HL-60 (cell line): ENCODE measurements around the gene TMEM201.

Experiments used
- DNase-seq, 2 experiments: peaks; one replicate each; pipeline ENCODE4 v3.0.0-alpha.2; 2010 to 2020; ENCODE audit warnings: low read depth in 1 of 2, low spot score in 1 of 2
- H3K27ac ChIP-seq: fragments of 250-450 bp; sonication (Bioruptor Pico); replicated peaks from 2 replicates; pipeline ENCODE4 v1.5.1; 2020; ENCODE audit warnings: mild to moderate bottlenecking, moderate library complexity
- H3K27me3 ChIP-seq: fragments of 250-450 bp; sonication (Bioruptor Pico); 2 replicates; pipeline ENCODE4 v1.5.1; 2021; ENCODE audit warnings: mild to moderate bottlenecking, moderate library complexity; ENCODE audit not compliant: insufficient read depth, poor library complexity, severe bottlenecking
- H3K4me3 ChIP-seq: replicated peaks from 2 replicates; pipeline ENCODE4 v1.5.1; 2011; ENCODE audit warnings: mild to moderate bottlenecking, control low read depth, low read length; ENCODE audit not compliant: insufficient read depth
- CTCF ChIP-seq: IDR thresholded peaks from one replicate; pipeline ENCODE4 v1.5.1; 2011; ENCODE audit warnings: low read length, control low read depth, inconsistent platforms; ENCODE audit not compliant: insufficient read depth
- GABPA ChIP-seq: IDR thresholded peaks from 2 replicates; pipeline ENCODE4 v1.6.1; 2012; ENCODE audit warnings: low read depth
- POLR2AphosphoS5 ChIP-seq: IDR thresholded peaks from 2 replicates; pipeline ENCODE4 v1.6.1; 2012; ENCODE audit warnings: low read depth
- SPI1 ChIP-seq: IDR thresholded peaks from 2 replicates; pipeline ENCODE4 v1.6.1; 2012; ENCODE audit warnings: low read depth, mild to moderate bottlenecking, borderline replicate concordance
- TF ChIP-seq, protein P1 (sequence below): IDR thresholded peaks from 2 replicates; pipeline ENCODE4 v1.6.1; 2012; ENCODE audit warnings: low read depth; ENCODE audit not compliant: insufficient replicate concordance

The TMEM201 gene

GRCh38 chr1:9553736-9554144, 35.0 kb upstream of the TMEM201 start:
- TF ChIP-seq POLR2AphosphoS5 (no peak), GABPA (no peak), CTCF (no peak), SPI1 (no peak)
- TF ChIP-seq, protein P1, sequence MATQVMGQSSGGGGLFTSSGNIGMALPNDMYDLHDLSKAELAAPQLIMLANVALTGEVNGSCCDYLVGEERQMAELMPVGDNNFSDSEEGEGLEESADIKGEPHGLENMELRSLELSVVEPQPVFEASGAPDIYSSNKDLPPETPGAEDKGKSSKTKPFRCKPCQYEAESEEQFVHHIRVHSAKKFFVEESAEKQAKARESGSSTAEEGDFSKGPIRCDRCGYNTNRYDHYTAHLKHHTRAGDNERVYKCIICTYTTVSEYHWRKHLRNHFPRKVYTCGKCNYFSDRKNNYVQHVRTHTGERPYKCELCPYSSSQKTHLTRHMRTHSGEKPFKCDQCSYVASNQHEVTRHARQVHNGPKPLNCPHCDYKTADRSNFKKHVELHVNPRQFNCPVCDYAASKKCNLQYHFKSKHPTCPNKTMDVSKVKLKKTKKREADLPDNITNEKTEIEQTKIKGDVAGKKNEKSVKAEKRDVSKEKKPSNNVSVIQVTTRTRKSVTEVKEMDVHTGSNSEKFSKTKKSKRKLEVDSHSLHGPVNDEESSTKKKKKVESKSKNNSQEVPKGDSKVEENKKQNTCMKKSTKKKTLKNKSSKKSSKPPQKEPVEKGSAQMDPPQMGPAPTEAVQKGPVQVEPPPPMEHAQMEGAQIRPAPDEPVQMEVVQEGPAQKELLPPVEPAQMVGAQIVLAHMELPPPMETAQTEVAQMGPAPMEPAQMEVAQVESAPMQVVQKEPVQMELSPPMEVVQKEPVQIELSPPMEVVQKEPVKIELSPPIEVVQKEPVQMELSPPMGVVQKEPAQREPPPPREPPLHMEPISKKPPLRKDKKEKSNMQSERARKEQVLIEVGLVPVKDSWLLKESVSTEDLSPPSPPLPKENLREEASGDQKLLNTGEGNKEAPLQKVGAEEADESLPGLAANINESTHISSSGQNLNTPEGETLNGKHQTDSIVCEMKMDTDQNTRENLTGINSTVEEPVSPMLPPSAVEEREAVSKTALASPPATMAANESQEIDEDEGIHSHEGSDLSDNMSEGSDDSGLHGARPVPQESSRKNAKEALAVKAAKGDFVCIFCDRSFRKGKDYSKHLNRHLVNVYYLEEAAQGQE, result no peak
- Histone ChIP-seq H3K27ac (no peak overlapping the region), H3K27me3 (no peaks in the 10 kb centered on the region), H3K4me3 (no peak overlapping the region)
- DNase-seq, result no peak

GRCh38 chr1:9555942-9556341, 32.8 kb upstream of the TMEM201 start:
- H3K27me3 ChIP-seq, result no peaks in the 10 kb centered on the region
- TF ChIP-seq, protein P1, result no peak
- TF ChIP-seq SPI1, result no peak
- no peak for TF ChIP-seq POLR2AphosphoS5
- no peak for TF ChIP-seq CTCF
- TF ChIP-seq GABPA, result no peak
- DNase-seq, result no peak
- no peak overlapping the region for H3K27ac ChIP-seq
- no peak overlapping the region for H3K4me3 ChIP-seq

- no peak for TF ChIP-seq POLR2AphosphoS5
- TF ChIP-seq CTCF, result no peak
- TF ChIP-seq, protein P1, result no peak
- no peak for TF ChIP-seq SPI1
- TF ChIP-seq GABPA, result no peak
- H3K27ac ChIP-seq, result no peak overlapping the region
- DNase-seq, result no peak
- H3K27me3 ChIP-seq, result no peaks in the 10 kb centered on the region
- no peak overlapping the region for H3K4me3 ChIP-seq
Measured at GRCh38 chr1:9557624-9558023, 31.1 kb upstream of the TMEM201 start.
